K562 (cell line): ENCODE results near the gene MYL12B. TPM values are rescaled to one million over a fixed set of nuclear protein-coding genes. Genes with fewer than 3 reads are reported as not detected.

Experiments used
- ATF7 ChIP-seq: fragments of 450-650 bp; IDR thresholded peaks from 2 replicates; pipeline ENCODE4 v1.7.1; 2014; ENCODE audit warnings: mild to moderate bottlenecking, moderate library complexity
- CREB1 ChIP-seq, 2 experiments: sonication (generic) in 1 of 2; formaldehyde crosslinking in 1 of 2; IDR thresholded peaks; 2 replicates each; pipeline versions ENCODE4 v1.6.1 to v1.8.0; 2012 to 2022; ENCODE audit warnings: inconsistent platforms in 1 of 2, mild to moderate bottlenecking in 1 of 2, missing genetic modification reagents in 1 of 2, moderate library complexity in 1 of 2
- CTBP1 ChIP-seq: fragments of 450-650 bp; IDR thresholded peaks from 2 replicates; pipeline ENCODE4 v1.6.1; 2016; ENCODE audit warnings: borderline replicate concordance
- CXXC5 ChIP-seq: fragments of 250-450 bp; sonication (Bioruptor Pico); IDR thresholded peaks from 2 replicates; pipeline ENCODE4 v1.8.0; 2022; ENCODE audit warnings: inconsistent platforms, mild to moderate bottlenecking, moderate library complexity
- GATA2 ChIP-seq: sonication (generic); formaldehyde crosslinking; IDR thresholded peaks from 2 replicates; pipeline ENCODE4 v1.4.0; 2020; ENCODE audit warnings: mild to moderate bottlenecking, missing genetic modification reagents
- HIVEP1 ChIP-seq: fragments of 250-450 bp; sonication (Bioruptor Pico); IDR thresholded peaks from 2 replicates; pipeline ENCODE4 v1.4.0; 2020; ENCODE audit warnings: mild to moderate bottlenecking
- IFI16 ChIP-seq: fragments of 250-450 bp; sonication (Bioruptor Pico); IDR thresholded peaks from 2 replicates; pipeline ENCODE4 v2.1.2; 2022; ENCODE audit warnings: mild to moderate bottlenecking, inconsistent platforms
- MYC ChIP-seq, 2 experiments: fragments of 250-450 bp in 1 of 2; sonication (Bioruptor Pico) in 1 of 2; IDR thresholded peaks; 2 replicates each; pipeline versions ENCODE4 v1.5.1 to v1.6.1; 2012 to 2021; ENCODE audit warnings: low read depth in 2 of 2, borderline replicate concordance in 1 of 2, improper control_type of control experiment in 1 of 2, low read length in 1 of 2, mild to moderate bottlenecking in 1 of 2, moderate library complexity in 1 of 2
- NEUROD1 ChIP-seq: fragments of 150-350 bp; IDR thresholded peaks from 2 replicates; pipeline ENCODE4 v1.6.1; 2014; ENCODE audit warnings: borderline replicate concordance, low read length, low read depth; ENCODE audit not compliant: partially characterized antibody
- SREBF2 ChIP-seq: sonication (generic); formaldehyde crosslinking; IDR thresholded peaks from 2 replicates; pipeline ENCODE4 v1.4.0; 2020; ENCODE audit warnings: mild to moderate bottlenecking, missing genetic modification reagents
- ZFP36 ChIP-seq: fragments of 150-350 bp; IDR thresholded peaks from 2 replicates; pipeline ENCODE4 v1.6.1; 2018; ENCODE audit warnings: low read length, low read depth; ENCODE audit not compliant: partially characterized antibody
- polyA plus RNA-seq, 8 experiments: library from polyadenylated mRNA; depleted of rRNA in 4 of 8; stranded (reverse) in 5 of 8; unstranded in 3 of 8; fragments of >200 nt; fragmentation: Nextera tagmentation in 2 of 8; fragmentation: Illumina TruSeq in 1 of 8; extraction: Ambion mirVana in 2 of 8; extraction: Trizol in 1 of 8; gene quantifications; 2 replicates each; pipeline versions ENCODE4 v1.2.1 to v1.2.3, GENCODE V29; 2011 to 2014; ENCODE audit warnings: inconsistent platforms in 1 of 8, missing spikeins in 1 of 8
- total RNA-seq, 7 experiments: library from RNA; depleted of rRNA in 6 of 7; stranded (reverse); fragments of >200 nt in 6 of 7; fragmentation: Illumina TruSeq in 2 of 7; extraction: Trizol in 2 of 7; gene quantifications; 2 replicates each; pipeline versions ENCODE4 v1.2.1 to v1.2.3, GENCODE V29; 2011 to 2021; ENCODE audit warnings: low replicate concordance in 1 of 7
- TF ChIP-seq, protein P1 (sequence below), 2 experiments: fragments of 450-650 bp; formaldehyde crosslinking in 1 of 2; IDR thresholded peaks; 2 replicates each; pipeline versions ENCODE4 v1.4.0 to v1.6.1; 2014 to 2020; ENCODE audit warnings: mild to moderate bottlenecking in 2 of 2, borderline replicate concordance in 1 of 2, low read depth in 1 of 2
- TF ChIP-seq, protein P2 (sequence below): sonication (generic); formaldehyde crosslinking; IDR thresholded peaks from 2 replicates; pipeline ENCODE4 v1.8.1; 2023; ENCODE audit warnings: mild to moderate bottlenecking, missing genetic modification reagents, moderate library complexity
- TF ChIP-seq, protein P3 (sequence below): fragments of 250-450 bp; sonication (Bioruptor Pico); IDR thresholded peaks from 2 replicates; pipeline ENCODE4 v1.5.0; 2020; ENCODE audit warnings: mild to moderate bottlenecking, borderline replicate concordance

Gene MYL12B
- total and polyA plus RNA-seq, 9 of the 15 experiments (the other 6 are each of a cell fraction or from before 2014, with no cell fraction given): 220 to 995 (median 463) TPM

DNA sequence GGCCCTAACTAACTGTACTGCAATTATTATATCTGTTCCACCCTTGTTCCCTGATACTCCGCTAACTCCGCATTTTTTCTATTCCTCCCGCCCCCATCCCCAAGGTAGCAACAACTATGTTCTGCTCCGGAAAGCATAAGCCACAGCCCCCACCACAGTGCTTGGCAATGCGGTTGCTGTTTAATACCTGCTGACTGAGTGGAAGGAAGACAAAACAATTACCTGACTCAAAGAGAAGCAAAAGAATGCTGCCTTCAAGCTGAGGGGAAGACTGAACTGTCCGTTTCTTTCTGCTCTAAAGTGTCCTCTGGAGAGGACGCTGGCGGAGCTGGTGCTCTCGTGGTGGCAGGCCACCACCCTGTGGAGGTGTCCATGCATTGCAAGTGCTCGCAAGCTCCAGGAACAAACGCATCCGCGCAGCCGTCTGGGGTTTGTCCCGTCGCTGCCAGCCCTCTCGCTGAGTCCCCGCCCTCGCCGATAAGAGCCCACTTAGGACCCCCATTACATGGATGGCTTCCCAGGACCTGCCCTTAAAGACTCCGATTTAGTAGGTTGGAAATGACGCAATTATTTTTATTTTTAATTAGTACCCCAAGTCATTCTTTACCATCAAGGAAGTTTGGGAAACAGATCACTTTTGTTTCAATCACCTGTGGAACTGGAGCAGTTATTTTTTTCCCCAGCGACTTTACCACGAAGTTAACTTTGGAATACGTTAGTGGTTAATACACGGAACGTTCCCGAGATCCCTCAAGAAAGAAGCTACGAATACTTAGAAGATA, 15.9 kb upstream of the MYL12B start (continued):
- TF ChIP-seq, protein P1, sequence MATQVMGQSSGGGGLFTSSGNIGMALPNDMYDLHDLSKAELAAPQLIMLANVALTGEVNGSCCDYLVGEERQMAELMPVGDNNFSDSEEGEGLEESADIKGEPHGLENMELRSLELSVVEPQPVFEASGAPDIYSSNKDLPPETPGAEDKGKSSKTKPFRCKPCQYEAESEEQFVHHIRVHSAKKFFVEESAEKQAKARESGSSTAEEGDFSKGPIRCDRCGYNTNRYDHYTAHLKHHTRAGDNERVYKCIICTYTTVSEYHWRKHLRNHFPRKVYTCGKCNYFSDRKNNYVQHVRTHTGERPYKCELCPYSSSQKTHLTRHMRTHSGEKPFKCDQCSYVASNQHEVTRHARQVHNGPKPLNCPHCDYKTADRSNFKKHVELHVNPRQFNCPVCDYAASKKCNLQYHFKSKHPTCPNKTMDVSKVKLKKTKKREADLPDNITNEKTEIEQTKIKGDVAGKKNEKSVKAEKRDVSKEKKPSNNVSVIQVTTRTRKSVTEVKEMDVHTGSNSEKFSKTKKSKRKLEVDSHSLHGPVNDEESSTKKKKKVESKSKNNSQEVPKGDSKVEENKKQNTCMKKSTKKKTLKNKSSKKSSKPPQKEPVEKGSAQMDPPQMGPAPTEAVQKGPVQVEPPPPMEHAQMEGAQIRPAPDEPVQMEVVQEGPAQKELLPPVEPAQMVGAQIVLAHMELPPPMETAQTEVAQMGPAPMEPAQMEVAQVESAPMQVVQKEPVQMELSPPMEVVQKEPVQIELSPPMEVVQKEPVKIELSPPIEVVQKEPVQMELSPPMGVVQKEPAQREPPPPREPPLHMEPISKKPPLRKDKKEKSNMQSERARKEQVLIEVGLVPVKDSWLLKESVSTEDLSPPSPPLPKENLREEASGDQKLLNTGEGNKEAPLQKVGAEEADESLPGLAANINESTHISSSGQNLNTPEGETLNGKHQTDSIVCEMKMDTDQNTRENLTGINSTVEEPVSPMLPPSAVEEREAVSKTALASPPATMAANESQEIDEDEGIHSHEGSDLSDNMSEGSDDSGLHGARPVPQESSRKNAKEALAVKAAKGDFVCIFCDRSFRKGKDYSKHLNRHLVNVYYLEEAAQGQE (IDR thresholded peaks at IDR 0.05; ENCODE audit: borderline replicate concordance): peak; percentile 93
- TF ChIP-seq, protein P1 (CRISPR knock-in tag; IDR thresholded peaks at IDR 0.05; ENCODE audit: low read depth): peak; percentile 65; the same call in 1 of the 2 replicates
- no peak for TF ChIP-seq GATA2
- no peak for TF ChIP-seq IFI16 (CRISPR knock-in tag)
- TF ChIP-seq CREB1 (IDR thresholded peaks at IDR 0.05): 0 out of 2 replicates have a peak, but pooled peaks have one; percentile 12
- TF ChIP-seq CREB1 (CRISPR knock-in tag; IDR thresholded peaks at IDR 0.05): no peak
- peak; percentile 71 for TF ChIP-seq NEUROD1
- no peak for TF ChIP-seq SREBF2 (CRISPR knock-in tag)
- 0 out of 2 replicates have a peak, but pooled peaks have one; percentile 25 for TF ChIP-seq HIVEP1 (CRISPR knock-in tag)
- peak; percentile 79 for TF ChIP-seq MYC (IDR thresholded peaks at IDR 0.05; ENCODE audit: low read depth, low read length)
- no peak for TF ChIP-seq MYC (CRISPR knock-in tag; IDR thresholded peaks at IDR 0.05; ENCODE audit: borderline replicate concordance, low read depth)
- peak; percentile 54 for TF ChIP-seq CXXC5 (CRISPR knock-in tag)
- peak; percentile 80; the same call in 1 of the 2 replicates for TF ChIP-seq CTBP1
- TF ChIP-seq, protein P2, sequence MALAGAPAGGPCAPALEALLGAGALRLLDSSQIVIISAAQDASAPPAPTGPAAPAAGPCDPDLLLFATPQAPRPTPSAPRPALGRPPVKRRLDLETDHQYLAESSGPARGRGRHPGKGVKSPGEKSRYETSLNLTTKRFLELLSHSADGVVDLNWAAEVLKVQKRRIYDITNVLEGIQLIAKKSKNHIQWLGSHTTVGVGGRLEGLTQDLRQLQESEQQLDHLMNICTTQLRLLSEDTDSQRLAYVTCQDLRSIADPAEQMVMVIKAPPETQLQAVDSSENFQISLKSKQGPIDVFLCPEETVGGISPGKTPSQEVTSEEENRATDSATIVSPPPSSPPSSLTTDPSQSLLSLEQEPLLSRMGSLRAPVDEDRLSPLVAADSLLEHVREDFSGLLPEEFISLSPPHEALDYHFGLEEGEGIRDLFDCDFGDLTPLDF (CRISPR knock-in tag): no peak; the same call in 1 of the 2 replicates
- peak; percentile 52 for TF ChIP-seq ZFP36
- TF ChIP-seq, protein P3, sequence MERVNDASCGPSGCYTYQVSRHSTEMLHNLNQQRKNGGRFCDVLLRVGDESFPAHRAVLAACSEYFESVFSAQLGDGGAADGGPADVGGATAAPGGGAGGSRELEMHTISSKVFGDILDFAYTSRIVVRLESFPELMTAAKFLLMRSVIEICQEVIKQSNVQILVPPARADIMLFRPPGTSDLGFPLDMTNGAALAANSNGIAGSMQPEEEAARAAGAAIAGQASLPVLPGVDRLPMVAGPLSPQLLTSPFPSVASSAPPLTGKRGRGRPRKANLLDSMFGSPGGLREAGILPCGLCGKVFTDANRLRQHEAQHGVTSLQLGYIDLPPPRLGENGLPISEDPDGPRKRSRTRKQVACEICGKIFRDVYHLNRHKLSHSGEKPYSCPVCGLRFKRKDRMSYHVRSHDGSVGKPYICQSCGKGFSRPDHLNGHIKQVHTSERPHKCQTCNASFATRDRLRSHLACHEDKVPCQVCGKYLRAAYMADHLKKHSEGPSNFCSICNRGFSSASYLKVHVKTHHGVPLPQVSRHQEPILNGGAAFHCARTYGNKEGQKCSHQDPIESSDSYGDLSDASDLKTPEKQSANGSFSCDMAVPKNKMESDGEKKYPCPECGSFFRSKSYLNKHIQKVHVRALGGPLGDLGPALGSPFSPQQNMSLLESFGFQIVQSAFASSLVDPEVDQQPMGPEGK: no peak
- TF ChIP-seq ATF7: no peak
